ENCODE data around the gene ALKBH3.

GRCh38 chr11:43931717-43932039, 51.0 kb downstream of the ALKBH3 start:
- TF ChIP-seq CTCF (IDR thresholded peaks at IDR 0.05) (no peak), ZNF423 (CRISPR knock-in tag; IDR thresholded peaks at IDR 0.05) (no peak), ZNF138 (CRISPR knock-in tag; conservative IDR thresholded peaks at IDR 0.05) (no peak), ZBTB21 (CRISPR knock-in tag; IDR thresholded peaks at IDR 0.05; ENCODE audit: borderline replicate concordance) (no peak), IRF2 (CRISPR knock-in tag; IDR thresholded peaks at IDR 0.05; ENCODE audit: borderline replicate concordance, low read depth) (no peak), ATF6 (CRISPR knock-in tag; IDR thresholded peaks at IDR 0.05) (no peak), AFF4 (CRISPR knock-in tag; IDR thresholded peaks at IDR 0.05; ENCODE audit: borderline replicate concordance) (no peak)
- TF ChIP-seq, protein P1, sequence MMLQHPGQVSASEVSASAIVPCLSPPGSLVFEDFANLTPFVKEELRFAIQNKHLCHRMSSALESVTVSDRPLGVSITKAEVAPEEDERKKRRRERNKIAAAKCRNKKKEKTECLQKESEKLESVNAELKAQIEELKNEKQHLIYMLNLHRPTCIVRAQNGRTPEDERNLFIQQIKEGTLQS (CRISPR knock-in tag; conservative IDR thresholded peaks at IDR 0.05), result no peak
- TF ChIP-seq, protein P2, sequence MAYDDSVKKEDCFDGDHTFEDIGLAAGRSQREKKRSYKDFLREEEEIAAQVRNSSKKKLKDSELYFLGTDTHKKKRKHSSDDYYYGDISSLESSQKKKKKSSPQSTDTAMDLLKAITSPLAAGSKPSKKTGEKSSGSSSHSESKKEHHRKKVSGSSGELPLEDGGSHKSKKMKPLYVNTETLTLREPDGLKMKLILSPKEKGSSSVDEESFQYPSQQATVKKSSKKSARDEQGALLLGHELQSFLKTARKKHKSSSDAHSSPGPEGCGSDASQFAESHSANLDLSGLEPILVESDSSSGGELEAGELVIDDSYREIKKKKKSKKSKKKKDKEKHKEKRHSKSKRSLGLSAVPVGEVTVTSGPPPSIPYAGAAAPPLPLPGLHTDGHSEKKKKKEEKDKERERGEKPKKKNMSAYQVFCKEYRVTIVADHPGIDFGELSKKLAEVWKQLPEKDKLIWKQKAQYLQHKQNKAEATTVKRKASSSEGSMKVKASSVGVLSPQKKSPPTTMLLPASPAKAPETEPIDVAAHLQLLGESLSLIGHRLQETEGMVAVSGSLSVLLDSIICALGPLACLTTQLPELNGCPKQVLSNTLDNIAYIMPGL (CRISPR knock-in tag; IDR thresholded peaks at IDR 0.05), result no peak

All from WTC11 (cell line).